A673 (cell line): Measurements from ENCODE around the gene ELMO3.

Source experiments
- CTCF ChIP-seq: fragments of 300-800, 200-600 bp; sonication (generic); conservative IDR thresholded peaks from 2 replicates; pipeline ENCODE4 v1.5.1; 2017; ENCODE audit warnings: low read depth, mild to moderate bottlenecking, antibody characterized with exemption, low read length, moderate library complexity, mixed read lengths
- EZH2 ChIP-seq: fragments of 200-600 bp; sonication (generic); IDR thresholded peaks from 2 replicates; pipeline ENCODE4 v1.6.1; 2017; ENCODE audit warnings: borderline replicate concordance, low read depth, mild to moderate bottlenecking, mixed read lengths, antibody characterized with exemption, low read length; ENCODE audit not compliant: poor library complexity, severe bottlenecking

DNA sequence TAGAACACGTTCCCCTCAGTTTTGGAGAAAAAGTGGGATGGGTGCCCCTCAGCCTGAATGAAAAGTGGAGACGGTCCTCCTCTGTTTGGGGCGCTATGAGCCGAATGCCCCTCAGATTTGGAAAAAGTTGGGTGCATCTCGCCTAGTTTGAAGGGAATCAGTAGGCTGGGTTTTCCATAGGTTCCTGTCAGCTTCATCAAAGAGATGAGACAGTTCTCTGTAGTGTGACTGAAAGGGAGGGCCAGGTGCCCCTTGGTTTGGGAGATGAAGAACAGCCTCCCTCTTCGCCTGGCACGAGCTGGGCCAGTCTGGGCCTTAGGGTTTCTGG, 49.1 kb downstream of the ELMO3 start:
- TF ChIP-seq CTCF (no peak), EZH2 (no peak)
